Dedifferentiated amniotic fluid mesenchymal stem cell (primary cell): ENCODE results near the gene KRTAP4-11.
"Not testable (repeated sequence)": the region's sequence is repeated elsewhere in the genome, so short reads cannot be mapped to it uniquely, and the experiment has no call there.

Source experiments
- DNase-seq: peaks from one replicate; pipeline ENCODE4 v3.0.0-alpha.2; 2016; ENCODE audit errors: extremely low spot score

KRTAP4-11 gene

DNA sequence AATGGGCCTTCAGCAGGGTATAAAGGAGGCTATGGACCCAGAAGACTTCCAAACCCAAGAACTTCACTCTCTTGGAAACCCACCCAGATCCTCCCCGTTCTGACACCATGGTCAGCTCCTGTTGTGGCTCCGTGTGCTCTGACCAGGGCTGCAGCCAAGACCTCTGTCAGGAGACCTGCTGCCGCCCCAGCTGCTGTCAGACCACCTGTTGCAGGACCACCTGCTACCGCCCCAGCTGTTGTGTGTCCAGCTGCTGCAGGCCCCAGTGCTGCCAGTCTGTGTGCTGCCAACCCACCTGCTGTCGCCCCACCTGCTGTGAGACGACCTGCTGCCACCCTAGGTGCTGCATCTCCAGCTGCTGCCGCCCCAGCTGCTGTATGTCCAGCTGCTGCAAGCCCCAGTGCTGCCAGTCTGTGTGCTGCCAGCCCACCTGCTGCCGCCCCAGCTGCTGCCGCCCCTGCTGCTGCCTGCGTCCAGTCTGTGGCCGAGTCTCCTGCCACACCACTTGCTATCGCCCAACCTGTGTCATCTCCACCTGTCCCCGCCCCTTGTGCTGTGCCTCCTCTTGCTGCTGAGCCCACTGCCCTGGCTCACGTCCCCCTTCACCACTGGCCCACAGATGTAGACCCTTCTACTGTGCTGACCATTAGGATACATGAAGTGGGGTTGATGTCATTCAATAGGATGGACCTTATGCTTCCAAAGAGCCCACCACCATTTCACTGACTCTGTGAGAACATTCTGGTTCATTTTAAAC is 33.9 kb downstream of the KRTAP4-11 start, which contains the start of gene KRTAP4-7:
KRTAP4-7 (plus strand) TSS at position 51 of the 757 bp plus-strand sequence; CDS start at position 108, 57 bp downstream.
- not testable (repeated sequence) for DNase-seq

DNA sequence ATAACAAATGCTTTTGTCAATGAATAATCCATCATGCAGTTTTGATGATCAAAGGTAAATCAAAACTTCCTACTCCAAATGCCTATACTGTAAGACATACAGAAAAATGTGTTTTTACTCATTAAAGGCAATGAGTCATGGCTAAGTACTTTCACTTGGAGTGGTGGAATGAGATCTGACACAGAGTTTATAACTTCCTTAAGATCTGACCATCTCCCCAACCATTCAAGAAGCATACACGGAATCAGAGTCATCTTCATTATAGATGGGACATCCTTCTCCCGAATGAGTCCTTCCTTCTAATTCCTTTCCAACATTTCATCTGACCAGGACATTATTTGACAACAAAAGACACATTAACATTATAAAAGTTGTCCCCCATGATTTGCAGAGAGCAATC is 34.7 kb downstream of the KRTAP4-11 start:
- DNase-seq = not testable (repeated sequence)

DNA sequence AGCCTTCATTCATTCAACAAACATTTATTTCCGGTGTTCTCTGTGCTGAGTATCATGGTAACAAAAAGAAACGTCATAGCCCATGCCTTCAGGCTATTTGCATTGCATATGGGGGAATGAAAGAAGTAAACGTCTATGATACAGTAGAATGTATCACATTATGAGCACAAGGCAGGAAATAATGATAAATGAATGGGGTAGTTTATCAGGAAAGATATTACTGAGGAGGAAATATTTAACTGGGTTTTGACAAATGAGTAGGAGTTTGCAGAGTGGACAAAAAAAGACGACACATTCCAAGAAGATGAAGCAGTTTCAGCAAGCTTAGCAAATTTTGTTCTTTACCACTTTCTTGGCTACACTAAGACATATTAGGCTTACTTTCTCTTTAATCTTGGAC is 35.5 kb downstream of the KRTAP4-11 start:
- no peak for DNase-seq

DNA sequence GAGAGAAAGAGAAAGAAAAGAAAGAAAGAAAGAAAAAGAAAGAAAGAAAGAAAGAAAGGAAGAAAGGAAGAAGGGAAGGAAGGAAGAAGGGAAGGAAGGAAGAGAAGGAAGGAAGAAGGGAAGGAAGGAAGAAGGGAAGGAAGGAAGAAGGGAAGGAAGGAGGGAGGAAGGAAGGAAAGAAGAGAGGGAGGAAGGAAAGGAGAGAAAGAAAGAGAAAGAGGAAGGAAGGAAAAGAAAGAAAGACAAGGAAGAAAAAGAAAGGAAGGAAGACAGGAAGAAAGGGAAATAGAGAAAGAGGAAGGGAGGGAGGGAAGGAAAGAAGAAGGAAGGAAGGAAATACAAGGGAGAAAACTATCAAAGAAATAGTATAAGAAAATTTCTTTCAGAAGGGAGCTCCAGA is 41.4 kb downstream of the KRTAP4-11 start:
- DNase-seq = no peak

DNA sequence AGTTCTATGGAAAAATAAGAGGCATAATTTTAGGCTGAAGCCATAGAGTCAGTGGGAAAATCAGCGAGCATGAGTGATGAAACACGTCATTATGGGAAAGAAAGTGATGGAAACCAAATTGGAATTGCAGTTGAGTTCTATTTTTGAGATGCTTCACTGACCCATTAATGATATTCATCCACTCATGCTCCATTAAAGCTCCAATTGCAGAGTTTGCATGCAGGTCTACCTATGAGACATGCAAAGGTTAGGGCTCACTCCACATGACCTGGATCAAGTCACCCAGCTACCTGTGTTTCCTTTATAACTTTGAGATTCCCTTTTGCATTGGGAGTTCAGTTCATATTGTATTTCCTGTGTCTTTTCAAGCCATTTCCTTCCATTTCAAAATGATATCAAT is 44.5 kb downstream of the KRTAP4-11 start:
- no peak for DNase-seq

DNA sequence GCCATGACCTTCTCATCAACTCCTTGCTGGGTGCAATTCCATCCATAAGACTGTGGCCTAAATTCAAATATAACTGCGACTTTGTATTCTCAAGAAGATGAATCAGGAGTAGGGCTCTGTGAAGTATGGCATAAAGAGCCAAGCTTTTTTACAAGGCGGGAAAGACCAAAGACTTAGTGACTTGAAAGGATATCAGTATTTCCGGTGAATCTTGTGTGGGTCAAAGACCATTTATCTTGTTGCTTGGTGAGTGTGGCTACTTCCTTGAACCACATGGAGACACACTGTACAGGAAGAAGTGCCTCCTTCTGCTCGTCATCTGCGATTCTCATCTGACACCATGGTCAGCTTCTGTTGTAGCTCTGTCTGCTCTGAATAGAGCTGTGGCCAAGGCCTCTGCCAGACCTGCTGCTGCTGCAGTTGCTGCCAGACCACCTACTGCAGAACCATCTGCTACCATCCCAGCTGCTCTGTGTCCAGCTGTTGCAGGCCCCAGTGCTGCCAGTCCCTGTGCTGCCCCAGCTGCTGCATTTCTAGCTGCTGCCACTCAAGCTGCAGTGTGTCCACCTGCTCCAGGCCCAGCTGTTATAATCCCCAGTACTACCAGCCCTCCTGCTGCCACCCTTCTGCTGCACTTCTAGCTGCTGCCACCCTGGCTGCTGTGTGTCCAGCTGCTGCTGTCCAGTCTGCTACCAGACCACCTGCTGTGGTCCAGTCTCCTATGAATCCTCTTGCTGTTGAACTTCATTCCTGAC is 46.4 kb downstream of the KRTAP4-11 start:
- DNase-seq = no peak

DNA sequence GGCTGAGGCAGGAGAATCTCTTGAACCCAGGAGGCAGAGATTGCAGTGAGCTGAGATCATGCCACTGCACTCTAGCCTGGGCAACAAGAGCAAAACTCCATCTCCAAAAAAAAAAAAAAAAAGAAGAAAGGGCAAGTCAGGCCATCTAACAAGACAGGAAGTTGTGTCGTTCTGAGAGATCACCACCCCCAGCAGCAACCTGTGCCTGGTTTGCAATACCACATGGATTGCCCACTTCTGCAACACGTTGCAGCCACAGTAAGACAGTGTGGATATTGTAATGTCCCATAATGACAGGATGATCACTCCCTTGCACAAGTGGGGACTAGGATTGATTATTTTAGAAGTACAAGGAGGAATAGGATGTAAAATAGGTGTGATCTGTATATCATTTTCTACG is 49.1 kb downstream of the KRTAP4-11 start:
- no peak for DNase-seq

DNA sequence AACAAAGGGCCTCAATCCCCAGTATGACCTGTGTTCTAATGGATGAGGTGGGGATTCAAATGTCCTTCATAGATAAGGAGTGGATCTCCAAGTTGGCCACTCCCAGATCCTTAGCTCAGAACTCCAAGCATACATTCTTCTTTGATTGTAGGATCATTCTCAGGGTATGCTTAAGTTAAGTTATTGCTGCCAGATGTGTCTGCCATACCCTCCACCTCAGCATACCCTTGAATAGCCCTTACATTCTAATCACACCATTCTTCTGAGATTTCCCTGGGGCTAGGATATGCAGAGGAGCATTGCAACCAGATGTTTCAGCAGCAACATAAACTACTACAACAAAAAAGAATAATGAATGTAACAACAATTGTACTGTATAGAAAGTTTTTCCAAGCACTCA is 50.9 kb downstream of the KRTAP4-11 start:
- DNase-seq = peak; percentile 58
